ENCODE data around the gene AFF4.

AFF4 gene

DNA sequence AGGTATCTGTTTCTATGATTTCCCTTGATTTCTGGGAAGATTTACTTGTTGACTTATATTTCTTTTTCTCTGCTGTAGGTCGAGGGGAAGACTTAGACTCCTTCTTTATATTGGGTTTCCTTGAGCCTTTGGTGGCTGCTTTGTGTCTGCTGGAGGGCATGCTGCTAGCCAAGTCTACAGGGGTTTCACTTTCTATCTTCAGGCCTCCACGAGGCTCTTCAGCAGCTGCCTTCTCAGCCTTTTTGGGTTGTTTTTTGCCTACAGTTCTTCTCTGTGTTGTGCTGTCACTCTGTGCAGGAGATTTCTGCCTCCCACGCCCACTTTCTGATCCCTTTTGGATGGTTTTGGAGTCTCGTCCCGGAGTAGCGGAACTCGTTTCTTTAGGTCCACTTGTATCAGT, 66.7 kb downstream of the AFF4 start:
- POLR2A ChIA-PET = no interaction called here
- DNase-seq (ENCODE audit: low read depth, low spot score) = no peak
- CTCF ChIA-PET = interaction anchor here (1.1 to 1.7 kb wide), 2 partner anchors 67 to 76 kb away, joined by 3 to 4 read pairs; no protein-coding TSS in a partner anchor
- no peak overlapping the region for H3K4me3 ChIP-seq (ENCODE audit: low read depth, low read length)
- TF ChIP-seq CTCF (IDR thresholded peaks at IDR 0.05; ENCODE audit: insufficient read depth, low read length, missing control alignments) = no peak

- no peak for DNase-seq (ENCODE audit: low read depth, low spot score)
- ChIA-PET POLR2A (no interaction called here), CTCF (interaction anchor here (1.7 to 2.2 kb wide), 2 partner anchors 13 to 67 kb away, joined by 4 to 18 read pairs; no protein-coding TSS in a partner anchor)
- TF ChIP-seq CTCF (IDR thresholded peaks at IDR 0.05; ENCODE audit: insufficient read depth, low read length, missing control alignments) = no peak
- no peak overlapping the region for H3K4me3 ChIP-seq (ENCODE audit: low read depth, low read length)
Measured at GRCh38 chr5:132895719-132896305, 67.6 kb downstream of the AFF4 start.

DNA sequence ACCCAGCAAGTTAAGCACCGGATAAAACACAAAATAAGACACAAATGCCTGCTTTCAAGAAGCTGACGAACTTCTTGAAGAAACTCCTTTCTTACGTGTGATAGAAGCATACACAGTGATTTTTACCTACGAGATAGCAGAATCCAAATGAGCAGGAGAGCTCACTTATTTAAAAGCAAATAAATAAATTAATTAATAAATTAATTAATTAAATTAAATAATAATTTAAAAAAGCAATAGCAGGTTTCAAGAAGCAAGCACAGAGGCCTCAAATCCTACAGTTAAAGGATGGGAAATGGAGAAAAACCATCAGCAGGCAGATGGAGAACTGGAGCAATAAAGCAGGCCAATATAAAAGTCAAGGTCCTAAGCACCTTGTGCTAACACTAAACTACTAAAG, 72.6 kb downstream of the AFF4 start:
- H3K4me3 ChIP-seq (ENCODE audit: low read depth, low read length) = no peak overlapping the region
- no peak for DNase-seq (ENCODE audit: low read depth, low spot score)
- CTCF ChIA-PET = interaction anchor here (1.1 to 4.9 kb wide), 6 partner anchors 7 to 71 kb away, joined by 4 to 17 read pairs (median 6); no protein-coding TSS in a partner anchor
- TF ChIP-seq CTCF (IDR thresholded peaks at IDR 0.05; ENCODE audit: insufficient read depth, low read length, missing control alignments) = no peak
- POLR2A ChIA-PET = no interaction called here

DNA sequence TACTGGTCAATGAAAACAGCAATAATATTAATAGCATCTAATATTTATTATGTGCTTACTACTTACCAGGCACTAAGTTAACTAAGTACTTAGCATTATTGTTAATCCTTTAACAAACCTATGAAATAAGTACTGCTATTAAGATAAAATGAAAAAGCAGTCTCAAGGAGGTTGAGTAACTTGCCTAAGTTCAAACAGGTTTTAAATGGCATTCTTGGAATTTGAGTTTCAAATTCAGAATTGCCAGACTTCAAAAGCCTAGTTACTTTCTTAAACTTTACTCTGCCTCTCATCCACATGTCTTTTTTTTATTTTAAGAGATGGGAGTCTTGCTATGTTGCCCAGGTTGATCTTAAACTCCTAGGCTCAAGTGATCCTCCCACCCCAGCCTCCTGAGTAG, 73.9 kb downstream of the AFF4 start:
- no peak for DNase-seq (ENCODE audit: low read depth, low spot score)
- H3K4me3 ChIP-seq (ENCODE audit: low read depth, low read length) = no peak overlapping the region
- ChIA-PET POLR2A (no interaction called here), CTCF (interaction anchor here (0.8 to 4.9 kb wide), 3 partner anchors 10 to 70 kb away, joined by 3 to 17 read pairs (median 9); no protein-coding TSS in a partner anchor)
- TF ChIP-seq CTCF (IDR thresholded peaks at IDR 0.05; ENCODE audit: insufficient read depth, low read length, missing control alignments) = no peak

DNA sequence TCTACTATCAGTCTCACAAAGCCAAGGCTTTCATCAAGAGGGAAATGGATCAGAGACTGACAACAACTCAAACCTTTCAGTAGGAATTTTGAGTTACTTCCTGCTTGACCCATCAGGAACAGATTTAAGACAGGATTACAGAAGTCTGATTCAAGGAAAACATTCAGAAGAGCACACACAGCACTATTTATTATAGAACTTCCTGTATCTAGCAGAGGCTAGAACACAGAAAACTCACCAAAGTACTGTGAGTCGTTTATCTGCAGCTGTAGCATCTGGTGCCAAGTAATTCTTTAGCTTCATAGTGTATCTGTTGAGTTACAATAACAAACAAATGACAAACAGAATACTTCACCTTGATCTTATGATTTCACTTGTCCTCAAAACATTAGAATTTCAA, 76.2 kb downstream of the AFF4 start:
- ChIA-PET POLR2A (no interaction called here), CTCF (interaction anchor here (1.4 to 2.1 kb wide), 3 partner anchors 12 to 57 kb away, joined by 5 to 6 read pairs (median 6); partner anchors contain the start of gene SHROOM1)
- H3K4me3 ChIP-seq (ENCODE audit: low read depth, low read length) = no peak overlapping the region
- no peak for DNase-seq (ENCODE audit: low read depth, low spot score)
- TF ChIP-seq CTCF (IDR thresholded peaks at IDR 0.05; ENCODE audit: insufficient read depth, low read length, missing control alignments) = no peak

DNA sequence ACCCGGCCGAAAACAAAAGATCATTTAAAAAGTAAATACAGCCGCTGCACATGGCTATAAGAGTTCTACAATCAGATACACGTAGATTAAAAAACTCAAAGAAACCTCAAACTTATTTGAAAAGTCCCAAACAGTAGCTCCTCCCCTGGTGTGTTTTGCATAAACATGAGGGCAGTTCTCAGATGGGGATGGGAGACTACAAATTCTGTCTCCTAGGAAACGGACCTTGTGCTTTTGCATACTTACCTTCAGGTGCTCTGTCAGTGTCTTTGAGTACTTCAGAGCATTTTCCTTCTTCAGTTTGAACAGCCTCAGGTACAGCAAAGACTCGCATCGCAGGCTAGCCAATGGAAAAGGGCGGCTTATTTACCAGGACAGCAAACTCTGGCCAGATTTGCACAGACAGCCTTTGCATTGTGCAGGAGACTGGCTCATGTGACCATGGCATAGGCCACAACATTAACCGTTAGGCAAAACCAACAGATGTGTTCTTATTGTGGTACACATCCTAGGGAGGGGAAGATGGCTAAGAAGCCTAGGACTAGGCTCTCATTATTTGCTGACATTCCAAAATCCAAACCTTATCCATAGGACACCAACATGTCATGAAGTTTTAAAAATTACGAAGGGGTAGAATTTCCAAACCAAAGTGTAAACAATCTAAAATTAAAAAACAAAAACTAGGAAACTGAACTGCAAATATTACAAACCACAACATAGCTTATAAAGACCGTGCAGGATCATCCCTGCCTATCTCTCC, 77.2 kb downstream of the AFF4 start:
- ChIA-PET POLR2A (no interaction called here), CTCF (interaction anchor here (5.3 kb wide), 1 partner anchor 57 kb away, joined by 63 read pairs; the partner anchor contains the start of gene SHROOM1)
- no peak overlapping the region for H3K4me3 ChIP-seq (ENCODE audit: low read depth, low read length)
- DNase-seq (ENCODE audit: low read depth, low spot score) = no peak
- no peak for TF ChIP-seq CTCF (IDR thresholded peaks at IDR 0.05; ENCODE audit: insufficient read depth, low read length, missing control alignments)
